Astrocyte of the spinal cord (primary cell): ENCODE results near the gene TOMM22.

Experiments
- DNase-seq: peaks from one replicate; pipeline ENCODE4 v3.0.0; 2011; ENCODE audit warnings: low read depth, low spot score
- H3K4me3 ChIP-seq: 2 replicates; pipeline ENCODE4 v1.5.1; 2011; ENCODE audit warnings: low read depth, mild to moderate bottlenecking, low read length, moderate library complexity
- in situ Hi-C: cut with HindIII; loops from 2 replicates; pipeline ENCODE4 v1.10.0; 2017; ENCODE audit warnings: low sequenced_read_pairs
- TF ChIP-seq, protein P1 (sequence below): IDR thresholded peaks from 2 replicates; pipeline ENCODE4 v1.5.1; 2012; ENCODE audit warnings: low read depth, mild to moderate bottlenecking, low read length, inconsistent platforms

TOMM22 gene

GRCh38 chr22:38710866-38711265 is 29.1 kb downstream of the TOMM22 start:
- no peak overlapping the region for H3K4me3 ChIP-seq
- in situ Hi-C loops: no loop called here
- TF ChIP-seq, protein P1, sequence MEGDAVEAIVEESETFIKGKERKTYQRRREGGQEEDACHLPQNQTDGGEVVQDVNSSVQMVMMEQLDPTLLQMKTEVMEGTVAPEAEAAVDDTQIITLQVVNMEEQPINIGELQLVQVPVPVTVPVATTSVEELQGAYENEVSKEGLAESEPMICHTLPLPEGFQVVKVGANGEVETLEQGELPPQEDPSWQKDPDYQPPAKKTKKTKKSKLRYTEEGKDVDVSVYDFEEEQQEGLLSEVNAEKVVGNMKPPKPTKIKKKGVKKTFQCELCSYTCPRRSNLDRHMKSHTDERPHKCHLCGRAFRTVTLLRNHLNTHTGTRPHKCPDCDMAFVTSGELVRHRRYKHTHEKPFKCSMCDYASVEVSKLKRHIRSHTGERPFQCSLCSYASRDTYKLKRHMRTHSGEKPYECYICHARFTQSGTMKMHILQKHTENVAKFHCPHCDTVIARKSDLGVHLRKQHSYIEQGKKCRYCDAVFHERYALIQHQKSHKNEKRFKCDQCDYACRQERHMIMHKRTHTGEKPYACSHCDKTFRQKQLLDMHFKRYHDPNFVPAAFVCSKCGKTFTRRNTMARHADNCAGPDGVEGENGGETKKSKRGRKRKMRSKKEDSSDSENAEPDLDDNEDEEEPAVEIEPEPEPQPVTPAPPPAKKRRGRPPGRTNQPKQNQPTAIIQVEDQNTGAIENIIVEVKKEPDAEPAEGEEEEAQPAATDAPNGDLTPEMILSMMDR: no peak
- no peak for DNase-seq

GRCh38 chr22:38712486-38713207 is 30.9 kb downstream of the TOMM22 start:
- TF ChIP-seq, protein P1: no peak
- DNase-seq: no peak
- in situ Hi-C loops: no loop called here
- H3K4me3 ChIP-seq: no peak overlapping the region

- in situ Hi-C loops: no loop called here
- TF ChIP-seq, protein P1: no peak
- no peak overlapping the region for H3K4me3 ChIP-seq
- no peak for DNase-seq
Observed at GRCh38 chr22:38713921-38714320, 32.2 kb downstream of the TOMM22 start.

GRCh38 chr22:38715176-38715764 is 33.5 kb downstream of the TOMM22 start:
- TF ChIP-seq, protein P1: no peak
- no peak for DNase-seq
- in situ Hi-C loops: no loop called here

GRCh38 chr22:38715852-38716251 is 34.1 kb downstream of the TOMM22 start:
- H3K4me3 ChIP-seq: no peak overlapping the region
- TF ChIP-seq, protein P1: no peak

More at GRCh38 chr22:38715176-38715764, 33.5 kb downstream of the TOMM22 start:
- no peak overlapping the region for H3K4me3 ChIP-seq

GRCh38 chr22:38716271-38716670 is 34.5 kb downstream of the TOMM22 start:
- TF ChIP-seq, protein P1: no peak
- no peak overlapping the region for H3K4me3 ChIP-seq
- DNase-seq: no peak
- in situ Hi-C loops: no loop called here

More at GRCh38 chr22:38715852-38716251, 34.1 kb downstream of the TOMM22 start:
- DNase-seq: no peak
- in situ Hi-C loops: no loop called here
